Osteocyte (in vitro differentiated cells): ENCODE results near the gene MCM6. TPM values are rescaled to one million over a fixed set of nuclear protein-coding genes. Genes with fewer than 3 reads are reported as not detected.

Experiments used
- DNase-seq: peaks from one replicate; pipeline ENCODE4 v3.0.0; 2021; ENCODE audit warnings: mixed read lengths; ENCODE audit not compliant: unreplicated experiment; ENCODE audit errors: extremely low spot score
- H3K27ac Mint-ChIP-seq: one replicate; pipeline ENCODE4 v1.8.0; 2021; ENCODE audit warnings: mild to moderate bottlenecking, mixed read lengths; ENCODE audit not compliant: unreplicated experiment
- H3K27me3 Mint-ChIP-seq: one replicate; pipeline ENCODE4 v1.8.0; 2021; ENCODE audit warnings: mixed read lengths; ENCODE audit not compliant: unreplicated experiment
- H3K36me3 Mint-ChIP-seq: one replicate; pipeline ENCODE4 v1.8.0; 2021; ENCODE audit warnings: mixed read lengths; ENCODE audit not compliant: unreplicated experiment
- H3K4me1 Mint-ChIP-seq: one replicate; pipeline ENCODE4 v1.8.0; 2021; ENCODE audit warnings: mixed read lengths; ENCODE audit not compliant: unreplicated experiment
- H3K4me3 Mint-ChIP-seq: one replicate; pipeline ENCODE4 v1.8.0; 2021; ENCODE audit warnings: mild to moderate bottlenecking, moderate library complexity, mixed read lengths; ENCODE audit not compliant: unreplicated experiment
- H3K9me3 Mint-ChIP-seq: one replicate; pipeline ENCODE4 v1.8.0; 2021; ENCODE audit warnings: mixed read lengths; ENCODE audit not compliant: unreplicated experiment
- total RNA-seq: library from RNA; stranded (reverse); gene quantifications from 2 replicates; pipeline ENCODE4 v1.2.1, GENCODE V29; 2021
- TF ChIP-seq, protein P1 (sequence below): fragments of 200-600 bp; sonication (generic); IDR thresholded peaks from 2 replicates; pipeline ENCODE4 v1.5.0; 2021; ENCODE audit warnings: antibody characterized with exemption, mild to moderate bottlenecking, moderate library complexity

The MCM6 gene
- total RNA-seq, 1 donor from 2014 or later: 26.2 TPM

DNA sequence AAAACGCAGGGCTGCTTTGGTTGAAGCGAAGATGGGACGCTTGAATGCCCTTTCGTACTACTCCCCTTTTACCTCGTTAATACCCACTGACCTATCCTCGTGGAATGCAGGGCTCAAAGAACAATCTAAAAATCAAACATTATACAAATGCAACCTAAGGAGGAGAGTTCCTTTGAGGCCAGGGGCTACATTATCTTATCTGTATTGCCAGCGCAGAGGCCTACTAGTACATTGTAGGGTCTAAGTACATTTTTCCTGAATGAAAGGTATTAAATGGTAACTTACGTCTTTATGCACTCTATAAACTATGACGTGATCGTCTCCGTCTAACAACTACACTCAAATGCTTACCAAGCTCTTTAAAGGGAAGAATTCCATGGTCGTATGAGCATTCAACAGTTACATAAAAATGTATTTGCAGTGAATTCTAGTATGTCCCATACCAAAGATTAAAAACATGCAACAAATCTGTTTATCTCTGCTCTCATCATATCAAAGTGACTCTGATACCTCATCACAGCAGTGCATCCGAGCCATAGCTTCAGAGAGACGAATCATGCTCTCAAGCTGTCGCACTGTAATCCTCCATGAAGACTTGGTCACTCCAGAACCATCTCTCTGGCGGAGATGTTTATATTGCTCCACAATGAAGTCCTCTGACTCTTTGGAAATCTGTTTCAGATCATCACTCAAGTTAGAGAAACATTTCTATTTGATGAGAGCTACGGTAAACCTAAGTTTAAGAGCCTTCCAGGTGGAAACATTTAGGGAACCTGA is 25.2 kb downstream of the MCM6 start:
- TF ChIP-seq, protein P1, sequence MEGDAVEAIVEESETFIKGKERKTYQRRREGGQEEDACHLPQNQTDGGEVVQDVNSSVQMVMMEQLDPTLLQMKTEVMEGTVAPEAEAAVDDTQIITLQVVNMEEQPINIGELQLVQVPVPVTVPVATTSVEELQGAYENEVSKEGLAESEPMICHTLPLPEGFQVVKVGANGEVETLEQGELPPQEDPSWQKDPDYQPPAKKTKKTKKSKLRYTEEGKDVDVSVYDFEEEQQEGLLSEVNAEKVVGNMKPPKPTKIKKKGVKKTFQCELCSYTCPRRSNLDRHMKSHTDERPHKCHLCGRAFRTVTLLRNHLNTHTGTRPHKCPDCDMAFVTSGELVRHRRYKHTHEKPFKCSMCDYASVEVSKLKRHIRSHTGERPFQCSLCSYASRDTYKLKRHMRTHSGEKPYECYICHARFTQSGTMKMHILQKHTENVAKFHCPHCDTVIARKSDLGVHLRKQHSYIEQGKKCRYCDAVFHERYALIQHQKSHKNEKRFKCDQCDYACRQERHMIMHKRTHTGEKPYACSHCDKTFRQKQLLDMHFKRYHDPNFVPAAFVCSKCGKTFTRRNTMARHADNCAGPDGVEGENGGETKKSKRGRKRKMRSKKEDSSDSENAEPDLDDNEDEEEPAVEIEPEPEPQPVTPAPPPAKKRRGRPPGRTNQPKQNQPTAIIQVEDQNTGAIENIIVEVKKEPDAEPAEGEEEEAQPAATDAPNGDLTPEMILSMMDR: no peak
- Mint-ChIP-seq H3K9me3 (no peaks in the 10 kb centered on the region), H3K4me1 (peaks cover 2% of the 10 kb centered on the region), H3K27ac (no peak overlapping the region), H3K27me3 (no peaks in the 10 kb centered on the region), H3K36me3 (peaks cover 30% of the 10 kb centered on the region), H3K4me3 (no peak overlapping the region)
- no peak for DNase-seq

DNA sequence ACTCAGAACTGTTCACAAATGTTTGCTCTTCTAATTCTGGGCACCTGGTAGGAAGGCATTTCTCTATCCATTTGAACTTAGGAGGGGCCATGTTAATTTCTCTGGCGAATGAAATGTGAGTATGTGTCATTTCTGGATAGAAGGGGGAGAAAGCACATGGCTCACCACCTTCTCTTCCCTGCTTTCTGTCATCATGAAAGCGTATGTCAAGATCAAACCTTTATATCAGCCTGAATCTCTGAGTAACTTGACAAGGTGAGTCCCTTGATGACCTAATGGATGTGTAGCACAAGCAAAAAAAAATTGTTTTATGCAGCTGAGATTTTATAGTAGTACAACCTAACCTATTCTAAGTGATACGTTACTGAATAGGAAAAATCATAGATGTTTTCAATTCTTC is 27.2 kb downstream of the MCM6 start:
- no peak for DNase-seq
- Mint-ChIP-seq H3K27ac (no peak overlapping the region), H3K9me3 (no peaks in the 10 kb centered on the region), H3K4me1 (peaks cover 2% of the 10 kb centered on the region), H3K27me3 (no peaks in the 10 kb centered on the region), H3K4me3 (no peak overlapping the region), H3K36me3 (peaks cover 31% of the 10 kb centered on the region)
- TF ChIP-seq, protein P1: no peak

DNA sequence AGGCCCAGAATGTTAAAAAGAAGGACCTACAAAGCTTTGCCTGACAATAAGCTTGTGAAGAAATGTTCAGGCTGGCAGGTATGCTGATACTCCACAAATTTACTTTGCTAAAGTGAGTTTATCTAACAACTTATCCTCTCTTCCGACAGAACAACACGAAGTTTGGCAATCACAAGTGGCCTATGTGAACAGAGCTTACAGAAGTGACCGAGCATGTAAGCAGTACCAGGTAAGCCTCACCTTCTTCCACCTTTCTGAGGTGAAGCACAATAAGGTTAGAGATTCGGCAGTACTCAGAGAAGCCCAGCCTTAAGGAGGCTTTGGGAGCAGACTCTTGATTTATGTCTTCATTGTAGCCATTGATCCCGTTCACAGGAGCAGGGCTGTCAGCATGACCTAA is 30.2 kb downstream of the MCM6 start:
- Mint-ChIP-seq H3K27ac (no peak overlapping the region), H3K4me1 (peaks cover 8% of the 10 kb centered on the region), H3K27me3 (no peaks in the 10 kb centered on the region), H3K9me3 (no peaks in the 10 kb centered on the region), H3K4me3 (no peak overlapping the region), H3K36me3 (peaks cover 38% of the 10 kb centered on the region)
- TF ChIP-seq, protein P1: no peak
- DNase-seq: no peak

DNA sequence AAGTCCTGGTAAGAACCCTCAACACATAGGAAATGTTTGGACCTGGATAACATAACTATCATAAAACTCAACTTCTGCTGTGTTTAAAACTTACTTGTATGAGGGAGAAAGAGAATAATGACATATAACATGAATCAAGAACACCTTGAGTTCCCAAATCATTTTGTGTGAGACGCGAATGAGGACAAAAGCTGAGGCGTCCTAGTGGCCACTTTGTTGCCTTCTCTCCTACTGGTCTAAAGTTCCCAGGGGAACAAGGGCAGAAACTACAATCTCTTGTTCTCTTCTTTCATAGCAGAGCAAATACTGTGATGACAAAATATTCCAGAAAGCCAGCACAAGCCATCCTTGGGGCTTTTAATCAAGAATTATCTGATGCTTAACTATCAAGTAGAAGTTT is 31.0 kb downstream of the MCM6 start:
- no peak overlapping the region for H3K27ac Mint-ChIP-seq
- H3K9me3 Mint-ChIP-seq: no peaks in the 10 kb centered on the region
- no peak for DNase-seq
- H3K4me3 Mint-ChIP-seq: no peak overlapping the region
- H3K36me3 Mint-ChIP-seq: peaks cover 35% of the 10 kb centered on the region
- TF ChIP-seq, protein P1: no peak
- H3K4me1 Mint-ChIP-seq: peaks cover 15% of the 10 kb centered on the region
- no peaks in the 10 kb centered on the region for H3K27me3 Mint-ChIP-seq

DNA sequence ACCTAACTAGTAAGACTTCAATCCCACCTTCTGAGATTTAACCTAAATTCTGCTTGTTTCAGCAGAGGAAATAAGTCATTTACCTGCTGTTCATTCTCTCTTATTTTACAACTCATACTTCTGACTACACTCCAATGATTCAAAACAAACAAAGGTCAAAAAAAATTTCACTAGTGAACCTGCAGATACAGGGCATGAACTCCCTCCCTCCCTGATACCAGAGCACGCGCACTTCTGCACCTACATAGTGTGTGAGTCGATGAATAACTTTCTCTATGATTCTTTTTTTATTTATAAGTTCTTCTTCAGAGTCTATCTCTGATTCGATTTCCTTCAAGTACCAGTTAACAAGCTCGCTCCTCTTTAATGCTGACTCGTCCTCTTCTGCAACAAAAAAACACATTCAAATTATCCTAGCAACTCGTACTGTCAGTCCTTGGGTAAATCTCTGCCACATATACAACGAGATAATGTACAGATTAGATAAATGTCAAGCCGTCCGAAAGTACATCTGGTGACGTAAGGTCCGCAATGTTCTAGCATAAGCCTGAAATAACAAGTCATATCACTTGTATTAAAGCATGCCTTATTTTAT is 31.8 kb downstream of the MCM6 start:
- no peak overlapping the region for H3K4me3 Mint-ChIP-seq
- peak; percentile 7 for DNase-seq
- no peak overlapping the region for H3K27ac Mint-ChIP-seq
- TF ChIP-seq, protein P1: no peak
- H3K27me3 Mint-ChIP-seq: no peaks in the 10 kb centered on the region
- H3K9me3 Mint-ChIP-seq: no peaks in the 10 kb centered on the region
- peaks cover 23% of the 10 kb centered on the region for H3K4me1 Mint-ChIP-seq
- H3K36me3 Mint-ChIP-seq: peaks cover 33% of the 10 kb centered on the region
